GM19452 (cell line): Measurements from ENCODE around the gene KATNBL1.
"Not testable (repeated sequence)": the region's sequence is repeated elsewhere in the genome, so short reads cannot be mapped to it uniquely, and the experiment has no call there.

Source experiments
- ATAC-seq: cut with Tn5 transposase; IDR thresholded peaks from one replicate; pipeline ENCODE4 v1.9.1; 2021; ENCODE audit not compliant: unreplicated experiment

Gene KATNBL1

DNA sequence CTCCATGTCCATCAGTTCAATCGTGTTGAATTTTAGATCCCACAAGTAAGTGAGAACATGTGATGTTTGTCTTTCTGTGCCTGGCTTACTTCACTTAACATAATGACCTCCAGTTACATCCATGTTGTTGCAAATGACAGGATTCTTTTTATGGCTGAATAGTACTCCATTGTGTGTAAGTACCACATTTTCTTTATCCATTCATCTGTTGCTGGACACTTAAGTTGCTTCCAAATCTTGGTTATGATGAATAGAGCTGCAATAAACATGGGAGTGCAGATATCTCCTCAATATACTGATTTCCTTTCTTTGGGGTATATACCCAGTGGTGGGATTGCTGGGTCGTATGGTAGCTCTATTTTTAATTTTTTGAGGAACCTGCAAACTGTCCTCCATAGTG is 89.5 kb downstream of the KATNBL1 start:
- ATAC-seq, result not testable (repeated sequence)

DNA sequence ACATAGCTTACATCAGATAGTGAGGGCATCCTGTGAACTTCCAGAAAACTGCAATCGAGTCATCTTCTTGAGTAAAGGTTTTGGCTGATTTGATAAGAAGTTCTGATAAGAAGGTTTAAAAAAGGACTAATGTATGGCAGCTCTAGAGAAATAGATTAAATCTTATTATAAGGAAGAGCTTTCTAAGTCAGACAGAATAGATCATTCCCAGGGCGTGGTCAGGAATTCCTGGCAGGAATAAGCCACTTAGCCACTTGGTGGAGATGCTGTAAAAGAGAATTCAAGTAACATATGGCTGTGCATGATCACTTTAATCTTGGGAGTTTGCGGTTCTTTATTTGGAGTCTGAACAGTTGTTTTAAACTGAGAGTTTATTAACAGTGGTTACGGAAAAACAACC is 90.6 kb downstream of the KATNBL1 start:
- ATAC-seq, result no peak

DNA sequence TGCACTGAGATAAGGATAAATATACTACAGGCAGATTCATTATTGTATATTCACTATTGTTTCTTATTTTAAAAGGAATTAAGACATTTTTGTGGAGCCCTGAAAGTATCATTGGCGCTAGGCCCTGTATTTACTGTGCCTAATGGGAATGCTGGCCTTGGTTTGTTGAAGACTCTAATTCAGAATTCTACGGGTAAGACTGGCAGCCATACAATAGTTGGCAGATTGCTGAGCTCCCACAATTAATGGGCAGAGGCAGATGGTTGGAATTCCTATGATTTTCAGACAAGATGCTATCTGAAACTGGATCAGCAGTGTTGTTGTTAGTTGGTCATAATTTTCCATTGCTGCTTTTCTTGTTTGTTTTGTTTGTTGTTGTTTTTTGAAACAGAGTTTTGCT is 93.3 kb downstream of the KATNBL1 start:
- no peak for ATAC-seq

DNA sequence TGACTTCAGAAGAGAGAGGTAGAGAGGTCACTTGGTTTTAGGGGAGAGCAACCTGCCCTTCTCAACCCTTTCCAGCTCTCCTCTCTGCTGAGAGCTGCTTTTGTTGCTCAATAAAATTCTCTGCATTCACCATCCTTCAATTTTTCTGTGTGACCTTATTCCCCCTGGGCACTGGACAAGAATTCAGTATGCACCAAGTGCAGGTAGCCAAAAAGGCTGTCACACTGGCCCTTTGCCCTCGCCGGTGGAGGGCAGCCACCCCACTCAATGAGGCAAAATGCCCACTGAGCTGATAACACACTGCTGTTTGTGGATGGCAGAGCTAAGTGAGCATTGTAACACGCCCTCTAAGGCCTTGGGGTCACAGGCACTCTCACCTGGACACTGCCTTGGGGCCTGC is 95.2 kb downstream of the KATNBL1 start:
- no peak for ATAC-seq

DNA sequence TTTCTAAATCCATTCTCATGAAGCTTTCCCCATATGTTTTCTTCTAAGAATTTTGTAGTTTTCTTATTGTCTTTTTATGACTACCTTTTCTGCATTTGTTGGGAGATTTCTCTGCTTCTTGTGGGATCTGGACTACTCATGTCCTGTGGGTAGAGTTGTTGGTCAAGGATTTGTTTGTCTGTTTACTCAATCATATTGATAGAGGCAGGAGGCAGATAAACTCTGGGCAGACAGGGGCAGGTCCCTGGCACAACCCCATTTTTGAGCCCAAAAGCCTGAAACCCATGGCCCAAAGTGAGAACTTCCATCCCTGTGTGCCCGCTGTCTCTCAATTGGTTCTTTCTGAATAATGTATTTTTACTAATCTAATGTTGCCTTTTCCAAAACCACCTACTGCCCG is 95.7 kb downstream of the KATNBL1 start:
- ATAC-seq, result no peak

DNA sequence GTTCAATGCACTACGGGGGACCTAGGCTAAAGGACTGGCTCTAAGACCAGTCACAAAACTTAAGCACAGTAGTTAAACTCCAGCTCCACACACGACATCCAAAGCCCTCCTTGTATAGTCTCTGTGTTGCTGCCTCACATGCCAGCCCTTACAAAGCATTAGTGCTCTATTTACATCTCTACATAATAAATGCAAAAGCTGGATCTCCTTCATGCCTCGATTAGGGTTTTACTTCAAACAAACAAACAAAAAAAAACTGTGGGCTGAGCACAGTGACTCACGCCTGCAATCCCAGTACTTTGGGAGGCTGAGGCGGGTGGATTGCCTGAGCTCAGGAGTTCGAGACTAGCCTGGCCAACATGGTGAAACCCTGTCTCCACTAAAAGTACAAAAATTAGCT is 98.4 kb downstream of the KATNBL1 start:
- ATAC-seq, result no peak

DNA sequence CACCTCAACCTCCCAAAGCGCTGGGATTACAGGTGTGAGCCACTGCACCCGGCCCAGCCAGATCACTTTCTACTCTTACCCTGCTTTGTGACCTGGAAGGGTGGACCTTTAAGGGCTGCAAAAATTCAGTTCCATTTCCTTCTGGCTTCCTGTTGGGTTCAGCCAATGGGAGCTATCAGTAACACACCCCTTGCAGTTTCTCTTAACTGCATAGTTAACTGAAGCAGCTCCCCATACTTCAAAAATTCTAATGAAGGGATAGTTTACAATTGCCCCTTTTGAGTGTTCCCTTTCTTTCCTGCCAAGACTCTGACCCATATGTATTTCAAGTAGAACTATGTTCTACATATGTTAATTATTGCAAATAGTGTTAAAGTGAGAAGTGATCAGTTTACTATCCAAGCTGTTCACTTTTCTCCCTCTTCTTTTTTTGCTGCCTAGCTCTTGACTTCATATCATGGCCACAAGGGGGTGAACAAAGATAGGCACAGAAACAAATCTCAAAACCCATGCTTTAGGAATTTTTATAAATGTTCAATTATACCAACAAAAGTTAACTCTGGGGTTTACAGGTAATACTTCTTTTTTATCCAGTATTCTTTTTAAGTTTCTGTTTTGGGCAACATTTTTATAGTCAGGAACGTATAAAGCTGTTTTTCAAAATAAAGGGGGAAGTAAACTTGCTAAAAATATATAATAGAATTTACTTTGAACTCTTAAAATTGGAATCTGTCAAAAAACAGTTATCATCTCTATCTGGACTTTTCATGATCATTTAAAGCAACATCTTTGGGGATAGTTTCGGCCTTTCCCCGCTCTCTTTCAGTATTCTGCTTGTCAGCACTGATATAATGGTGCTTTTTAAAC is 99.9 kb downstream of the KATNBL1 start:
- no peak for ATAC-seq

DNA sequence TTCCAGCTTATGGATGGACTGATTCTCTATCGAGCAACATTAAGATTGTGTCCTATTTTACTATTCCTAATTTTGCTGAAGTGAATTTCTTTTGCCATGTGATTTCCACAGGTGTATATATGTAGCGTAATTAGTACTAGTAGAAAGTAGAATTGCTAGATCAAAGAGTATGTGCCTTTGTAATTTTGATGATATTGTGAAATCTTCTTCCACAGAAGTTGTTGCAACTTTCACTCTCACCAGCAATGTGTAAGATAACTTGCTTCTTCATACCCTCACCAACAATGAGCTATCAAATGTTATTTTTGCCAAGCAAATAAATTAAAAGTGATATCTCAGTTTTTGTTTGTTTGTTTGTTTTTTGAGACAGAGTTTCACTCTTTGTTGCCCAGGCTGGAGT is 102.6 kb downstream of the KATNBL1 start:
- no peak for ATAC-seq

DNA sequence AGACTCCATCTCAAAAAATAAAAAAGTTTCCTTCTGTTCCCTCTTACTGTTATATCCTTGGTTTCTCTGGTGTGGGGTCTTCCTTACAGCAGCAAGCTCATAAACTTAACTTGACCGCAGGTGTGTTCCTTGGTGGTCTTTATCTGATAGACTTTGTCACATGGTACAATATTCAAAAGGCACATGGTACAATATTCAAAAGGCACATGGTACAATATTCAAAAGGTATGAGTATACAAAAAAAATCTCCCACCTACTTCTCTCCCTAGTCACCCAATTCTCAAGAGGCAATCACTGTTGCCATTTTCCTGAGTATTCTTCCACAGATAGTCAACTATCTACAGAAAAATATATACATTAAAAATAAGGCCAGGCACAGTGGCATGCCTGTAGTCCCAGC is 103.5 kb downstream of the KATNBL1 start:
- no peak for ATAC-seq

DNA sequence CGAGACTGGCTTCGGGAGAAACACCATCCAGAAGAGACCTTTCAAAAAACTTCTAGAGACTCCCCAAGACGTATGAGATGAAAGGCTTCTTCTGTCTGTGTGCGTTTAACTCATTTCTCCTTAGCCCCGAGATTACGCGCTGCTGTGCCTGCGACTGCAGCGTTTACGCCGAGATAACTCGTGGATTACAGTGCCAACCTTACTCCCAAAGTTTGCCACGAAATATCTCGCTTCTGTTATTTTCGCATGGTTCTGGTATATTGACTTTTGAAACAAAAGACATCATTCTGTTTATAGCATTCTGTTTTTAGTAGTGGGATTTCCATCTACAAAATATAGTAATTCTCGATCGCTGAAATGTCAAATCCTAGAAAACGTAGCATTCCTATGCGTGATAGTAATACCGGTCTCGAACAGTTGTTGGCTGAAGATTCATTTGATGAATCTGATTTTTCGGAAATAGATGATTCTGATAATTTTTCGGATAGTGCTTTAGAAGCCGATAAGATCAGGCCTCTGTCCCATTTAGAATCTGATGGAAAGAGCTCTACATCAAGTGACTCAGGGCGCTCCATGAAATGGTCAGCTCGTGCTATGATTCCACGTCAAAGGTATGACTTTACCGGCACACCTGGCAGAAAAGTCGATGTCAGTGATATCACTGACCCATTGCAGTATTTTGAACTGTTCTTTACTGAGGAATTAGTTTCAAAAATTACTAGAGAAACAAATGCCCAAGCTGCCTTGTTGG is 107.5 kb downstream of the KATNBL1 start:
- no peak for ATAC-seq

DNA sequence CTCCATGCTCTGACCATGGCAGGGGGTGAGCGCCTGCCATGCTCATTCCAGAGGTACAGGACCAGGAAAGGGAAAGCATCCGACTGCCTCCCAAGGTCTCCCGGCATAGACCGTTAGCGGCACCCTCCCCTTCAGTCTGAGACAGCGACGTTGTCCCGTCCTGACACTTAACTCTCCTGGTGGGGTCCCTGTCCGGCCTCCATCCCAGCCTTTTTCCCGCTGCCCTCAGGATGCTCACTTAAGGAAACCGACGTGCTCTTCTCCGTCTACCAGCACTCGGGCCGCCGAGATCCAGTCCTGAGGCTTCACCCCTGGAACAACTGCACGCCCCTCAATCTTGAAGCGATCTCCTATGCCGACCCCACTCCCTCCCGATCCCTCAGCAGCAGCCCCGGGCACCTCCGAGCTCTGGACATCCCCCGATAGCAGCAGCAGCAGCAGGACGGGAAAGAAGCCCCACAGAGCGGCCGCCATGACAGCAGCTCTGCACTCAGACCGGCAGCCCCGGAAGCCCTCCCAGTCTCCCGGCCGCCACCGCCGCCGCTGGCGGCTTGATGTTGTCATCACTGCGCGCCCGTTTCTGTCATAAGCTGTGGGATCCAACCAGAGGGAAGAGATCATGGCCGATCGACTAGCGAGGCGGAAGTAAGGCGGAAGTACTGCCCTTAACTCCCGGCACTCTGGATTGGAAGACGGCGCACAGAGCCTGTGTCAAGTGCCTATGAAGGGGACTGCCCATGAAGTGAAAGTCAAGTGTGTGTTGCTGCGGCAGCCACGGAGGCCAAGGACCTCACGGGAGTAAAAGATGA is 108.3 kb downstream of the KATNBL1 start, which contains the start of the genes EMC7 and PGBD4:
Gene EMC7 (minus strand): TSS at position 497 of the 809 bp plus-strand sequence. CDS start 23 bp downstream, at position 474.
Gene PGBD4 (plus strand): TSS at position 718 of the 809 bp plus-strand sequence. CDS start 449 bp downstream, outside the sequence.
- ATAC-seq, result peak; percentile 99

DNA sequence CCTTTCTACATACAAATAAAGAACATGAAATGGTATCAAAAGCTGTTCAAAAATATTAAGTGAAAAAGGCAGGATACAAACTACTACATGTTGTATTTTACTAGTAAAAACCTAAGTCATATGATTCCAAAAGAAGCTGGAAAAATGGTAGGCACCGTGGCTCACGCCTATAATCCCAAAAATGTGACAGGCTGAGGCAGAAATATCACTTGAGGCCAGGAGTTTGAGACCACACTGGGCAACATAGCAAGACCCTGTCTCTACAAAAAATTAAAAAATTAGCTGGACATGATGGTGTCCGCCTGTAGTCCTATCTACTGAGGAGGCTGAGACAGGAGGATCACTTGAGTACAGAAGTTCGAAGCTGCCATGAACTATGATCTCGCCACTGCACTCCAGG is 110.0 kb downstream of the KATNBL1 start:
- ATAC-seq, result no peak
